HG02763 (cell line): ENCODE results near the gene OTX1.
"Not testable (repeated sequence)": the region's sequence is repeated elsewhere in the genome, so short reads cannot be mapped to it uniquely, and the experiment has no call there.

ENCODE experiments used
- ATAC-seq: cut with Tn5 transposase; IDR thresholded peaks from one replicate; pipeline ENCODE4 v1.9.1; 2021; ENCODE audit warnings: mild to moderate bottlenecking, moderate library complexity; ENCODE audit not compliant: unreplicated experiment

Gene OTX1

GRCh38 chr2:63058144-63058920 is 7.7 kb downstream of the OTX1 start:
- no peak for ATAC-seq

GRCh38 chr2:63058921-63059792 is 8.5 kb downstream of the OTX1 start:
- no peak for ATAC-seq

DNA sequence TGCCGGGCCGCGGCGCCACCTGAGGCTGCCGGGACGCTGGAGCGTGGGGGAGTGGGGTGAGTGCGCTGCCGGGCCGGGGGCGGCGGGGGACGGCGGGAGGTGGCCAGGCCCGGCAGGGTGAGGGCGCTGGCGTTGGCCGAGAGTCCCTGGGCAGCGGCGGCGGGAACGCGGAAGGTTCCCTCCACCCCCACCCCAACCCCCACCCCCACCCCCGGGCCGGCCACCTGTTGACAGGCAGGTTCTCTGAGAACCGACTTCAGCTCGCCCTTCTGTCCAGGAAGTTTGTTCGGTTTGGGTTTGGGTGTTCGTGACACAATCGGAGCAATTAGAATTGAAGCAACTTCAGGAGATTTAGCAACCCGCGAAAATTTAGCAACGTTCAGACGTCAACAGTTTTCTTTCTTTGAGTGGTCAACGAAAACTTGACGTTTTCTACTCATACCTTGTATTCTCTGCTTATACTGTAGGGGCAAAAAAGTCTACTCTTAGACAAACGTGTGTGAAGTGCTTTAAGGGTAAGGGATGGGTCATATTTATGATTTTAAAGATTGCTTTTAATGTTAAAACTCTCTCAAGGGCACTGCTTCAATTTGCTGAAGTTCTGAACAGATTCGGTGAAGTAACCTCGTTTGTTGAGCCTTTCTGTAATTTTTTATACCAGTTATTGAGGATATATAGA is 9.3 kb downstream of the OTX1 start:
- ATAC-seq, result no peak

GRCh38 chr2:63060472-63060991 is 9.9 kb downstream of the OTX1 start:
- no peak for ATAC-seq

DNA sequence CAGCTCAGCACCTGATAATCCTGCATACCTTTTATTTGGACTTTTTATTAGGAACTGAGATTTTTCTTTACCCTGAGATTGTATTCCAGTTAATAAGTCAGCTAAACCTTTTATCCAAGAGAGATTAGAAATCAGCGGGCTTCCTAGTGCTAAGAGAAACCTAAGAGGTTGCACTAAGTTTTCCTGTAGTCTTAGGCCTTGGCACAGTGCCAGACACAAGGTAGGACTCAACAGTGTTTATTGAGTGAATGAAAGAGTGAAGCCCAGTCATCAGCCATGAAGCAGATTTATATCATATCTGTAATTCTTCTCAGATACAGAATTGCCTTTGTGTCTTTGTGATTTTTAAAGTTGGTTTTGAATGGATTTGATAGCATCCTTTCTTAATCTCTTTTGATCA is 13.6 kb downstream of the OTX1 start:
- ATAC-seq, result no peak

- ATAC-seq, result no peak
Observed at GRCh38 chr2:63064661-63065060, 14.0 kb downstream of the OTX1 start.

- ATAC-seq, result no peak
Observed at GRCh38 chr2:63066265-63066664, 15.6 kb downstream of the OTX1 start.

DNA sequence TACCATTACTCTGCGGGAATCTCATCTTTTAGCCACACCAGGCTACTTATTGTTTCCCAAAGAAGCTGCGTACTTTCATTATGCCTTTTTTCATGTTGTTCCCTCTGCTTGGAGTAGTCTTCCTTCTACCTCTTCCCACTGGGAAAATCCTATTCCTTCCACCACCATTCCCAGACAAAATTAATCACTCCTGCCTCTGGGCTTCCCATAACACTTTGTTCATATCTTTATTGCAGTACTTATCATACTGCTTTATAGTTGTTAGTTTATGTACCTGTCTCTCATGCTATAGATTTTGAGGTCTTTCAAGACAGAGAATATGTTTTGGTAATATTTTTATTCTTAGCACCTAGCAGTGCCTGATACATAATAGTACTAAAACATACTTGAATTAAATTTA is 16.2 kb downstream of the OTX1 start:
- no peak for ATAC-seq

DNA sequence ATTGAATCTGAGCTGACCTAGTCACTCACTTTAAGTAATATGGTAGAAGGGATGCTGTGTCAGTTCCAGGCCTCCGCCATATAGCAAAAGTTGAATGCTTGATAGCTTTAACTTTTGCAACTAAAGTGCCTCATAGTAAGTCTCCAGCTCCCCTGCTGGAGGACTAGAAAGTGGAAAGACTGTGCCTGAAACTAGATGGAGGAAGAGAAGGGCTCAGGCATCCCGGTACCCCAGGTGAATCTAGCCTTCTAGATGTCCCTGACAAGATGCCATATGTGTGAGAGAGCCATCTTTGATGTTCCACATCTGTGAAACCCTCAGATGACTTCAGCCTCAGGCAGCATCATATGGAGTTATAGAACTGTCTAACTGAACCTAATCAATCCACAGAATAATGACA is 21.0 kb downstream of the OTX1 start:
- no peak for ATAC-seq

DNA sequence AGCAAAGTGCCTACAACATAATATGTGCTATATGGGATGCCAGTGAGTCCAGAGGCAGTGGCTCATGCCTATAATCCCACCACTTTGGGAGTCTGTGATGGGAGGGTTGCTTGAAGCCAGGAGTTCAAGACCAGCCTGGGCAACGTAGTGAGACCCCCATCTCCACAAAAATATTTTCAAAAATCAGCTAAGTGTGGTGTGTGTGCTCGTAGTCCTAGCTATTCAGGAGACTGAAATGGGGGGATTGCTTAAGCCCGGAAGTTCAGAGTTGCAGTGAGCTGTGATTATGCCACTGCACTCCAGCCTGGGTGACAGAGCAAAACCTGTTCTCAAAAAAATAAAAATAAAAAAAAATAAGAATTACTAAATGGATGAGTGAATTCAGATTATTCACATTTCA is 23.4 kb downstream of the OTX1 start:
- no peak for ATAC-seq

DNA sequence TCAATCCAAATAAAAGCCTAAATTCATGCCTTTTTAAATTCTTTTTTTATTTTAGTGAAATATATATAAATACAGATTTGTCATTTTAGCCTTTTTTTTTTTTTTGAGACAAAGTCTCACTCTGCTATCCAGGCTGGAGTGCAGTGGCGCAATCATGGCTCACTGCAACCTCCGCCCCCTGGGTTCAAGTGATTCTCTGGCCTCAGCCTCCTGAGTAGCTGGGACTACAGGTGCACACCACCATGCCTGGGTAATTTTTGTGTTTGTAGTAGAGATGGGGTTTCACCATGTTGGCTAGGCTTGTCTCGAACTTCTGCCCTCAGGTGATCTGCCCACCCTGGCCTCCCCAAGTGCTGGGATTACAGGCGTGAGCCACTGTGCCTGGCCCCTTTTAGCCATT is 23.8 kb downstream of the OTX1 start:
- ATAC-seq, result not testable (repeated sequence)

- no peak for ATAC-seq
Observed at GRCh38 chr2:63078852-63079606, 28.4 kb downstream of the OTX1 start.

- no peak for ATAC-seq
Observed at GRCh38 chr2:63081404-63081803, 30.8 kb downstream of the OTX1 start.

DNA sequence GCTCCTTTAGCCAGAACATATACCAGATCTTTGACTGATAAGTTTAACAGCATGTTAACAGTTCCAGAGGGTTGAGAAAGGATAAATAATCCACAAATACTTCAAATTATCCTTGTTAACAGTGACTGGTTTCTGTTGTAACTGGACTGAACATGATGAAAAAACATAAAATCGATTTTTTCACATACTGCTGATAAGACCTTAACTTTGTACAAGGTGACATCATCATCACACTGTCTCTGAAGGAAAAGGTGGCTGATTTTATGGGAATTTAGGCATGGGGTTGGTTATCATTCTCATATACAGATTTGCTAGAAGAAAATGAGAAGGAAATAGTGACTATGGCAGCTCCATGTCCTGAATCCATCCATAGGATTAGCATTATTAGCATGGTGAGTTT is 36.1 kb downstream of the OTX1 start:
- ATAC-seq, result no peak

DNA sequence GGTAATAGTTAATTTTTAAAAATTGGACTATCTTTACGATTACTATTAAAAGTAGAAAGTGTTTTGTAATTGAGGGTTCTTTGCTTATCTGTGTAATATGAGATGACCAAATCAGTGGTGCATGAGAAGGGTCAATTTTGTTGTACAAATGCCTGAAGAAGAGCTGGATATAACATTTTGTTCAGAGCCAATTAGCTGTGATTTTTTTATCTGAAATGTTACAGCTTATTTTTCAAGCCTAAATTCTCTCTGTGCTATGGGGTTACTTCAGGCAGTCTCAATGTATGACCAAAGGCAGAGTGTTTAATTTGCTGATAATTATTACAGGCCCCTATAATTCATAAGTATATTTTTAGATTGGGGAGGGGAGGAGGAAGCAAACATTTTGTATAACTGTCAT is 41.8 kb downstream of the OTX1 start:
- ATAC-seq, result no peak

DNA sequence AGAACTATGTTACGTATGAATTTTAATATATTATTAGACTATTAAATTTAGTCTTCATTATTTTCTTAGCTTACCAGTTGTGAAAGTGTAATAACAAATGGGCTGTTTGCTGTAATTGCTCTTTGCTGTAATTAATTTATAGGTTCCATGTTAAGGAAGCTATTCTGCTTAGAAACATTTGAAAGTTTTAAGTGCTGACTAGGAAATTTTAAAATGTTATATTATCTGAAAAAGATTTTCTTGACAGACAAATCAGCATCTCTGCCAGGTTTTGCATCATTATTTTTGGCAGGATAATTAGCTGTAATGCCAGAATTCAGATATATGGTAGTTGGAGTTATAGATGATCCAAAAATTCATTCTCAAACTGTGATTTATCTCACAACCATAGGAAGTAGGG is 42.2 kb downstream of the OTX1 start:
- ATAC-seq, result no peak

DNA sequence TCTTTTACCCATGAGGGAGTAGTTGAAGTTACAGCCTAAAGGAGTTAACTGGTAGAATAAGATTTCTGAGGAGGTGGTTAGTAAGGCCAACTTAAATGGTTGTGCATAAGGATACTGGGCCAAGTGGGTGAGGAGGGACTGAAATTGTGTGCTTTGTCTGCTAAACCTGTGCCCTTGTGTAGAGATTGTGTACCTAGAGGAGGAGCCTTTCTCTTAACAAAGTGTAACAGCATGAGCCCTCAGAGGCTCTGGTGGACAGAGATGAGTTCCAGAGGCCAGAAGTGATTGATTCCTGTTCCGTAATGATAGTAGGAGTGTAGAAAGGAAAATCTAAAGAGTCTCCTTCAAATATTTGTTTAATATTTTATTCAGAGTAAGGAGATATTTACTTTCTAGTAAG is 42.9 kb downstream of the OTX1 start:
- ATAC-seq, result no peak

GRCh38 chr2:63096491-63096890 is 45.9 kb downstream of the OTX1 start:
- no peak for ATAC-seq

DNA sequence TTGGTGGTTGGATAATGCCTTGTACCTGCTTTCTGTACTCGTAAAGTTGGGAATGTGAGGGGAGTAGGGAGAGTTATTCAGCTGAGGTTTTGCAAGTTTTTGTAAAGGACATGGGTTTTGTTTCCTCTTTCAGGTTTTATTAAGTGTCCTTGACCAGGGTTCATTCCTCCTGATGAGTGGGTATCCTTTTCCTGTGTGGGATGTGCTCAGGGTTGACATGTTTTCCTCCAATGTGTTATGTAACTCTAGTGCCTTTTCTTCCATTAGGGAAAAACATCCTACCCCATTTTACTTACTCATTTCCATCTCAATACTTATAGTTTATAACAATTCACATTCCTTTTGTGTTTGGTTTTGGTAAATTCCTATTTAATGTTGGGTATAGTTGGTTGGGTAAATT is 48.4 kb downstream of the OTX1 start:
- no peak for ATAC-seq

- ATAC-seq, result no peak
Observed at GRCh38 chr2:63101954-63102353, 51.3 kb downstream of the OTX1 start.

GRCh38 chr2:63104482-63104881 is 53.9 kb downstream of the OTX1 start:
- no peak for ATAC-seq
